Thyroid gland (tissue), 4 donors: Measurements from ENCODE around the gene C20orf144.

Source experiments
- POLR2A ChIP-seq, 2 donors: fragments of 450-650 bp; IDR thresholded peaks; one replicate each; pipeline ENCODE4 v1.6.1; 2017; ENCODE audit warnings: antibody characterized with exemption in 2 of 2, mild to moderate bottlenecking in 2 of 2, moderate library complexity in 1 of 2
- TF ChIP-seq, protein P1 (sequence below), 6 experiments: fragments of 200-600 bp in 3 of 6; fragments of 450-650 bp in 3 of 6; sonication (generic) in 3 of 6; IDR thresholded peaks; one replicate each; pipeline ENCODE4 v1.5.1; 2016 to 2019; ENCODE audit warnings: antibody characterized with exemption in 6 of 6, mild to moderate bottlenecking in 2 of 6, inconsistent platforms in 1 of 6, moderate library complexity in 1 of 6

DNA sequence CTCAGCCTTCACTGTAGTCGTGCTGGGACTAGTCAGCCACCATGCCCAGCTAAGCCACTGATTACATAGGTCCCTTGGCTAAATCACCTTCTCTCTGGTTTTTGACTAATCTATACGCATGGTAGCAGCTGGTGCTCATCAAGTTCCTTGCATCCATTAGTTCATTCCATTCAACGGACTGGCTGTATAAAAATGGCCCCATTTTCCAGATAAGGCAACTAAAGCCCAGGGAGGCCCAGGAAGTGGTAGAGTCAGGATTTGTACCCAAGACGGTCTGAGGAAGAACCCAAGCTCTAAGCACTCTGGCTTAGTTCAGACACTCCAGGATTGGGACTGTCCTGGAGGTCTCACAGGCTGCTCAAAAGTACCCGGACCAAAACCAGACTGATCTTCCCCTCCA, 19.2 kb downstream of the C20orf144 start:
- TF ChIP-seq POLR2A (IDR thresholded peaks at IDR 0.05), result no peak
- TF ChIP-seq, protein P1, sequence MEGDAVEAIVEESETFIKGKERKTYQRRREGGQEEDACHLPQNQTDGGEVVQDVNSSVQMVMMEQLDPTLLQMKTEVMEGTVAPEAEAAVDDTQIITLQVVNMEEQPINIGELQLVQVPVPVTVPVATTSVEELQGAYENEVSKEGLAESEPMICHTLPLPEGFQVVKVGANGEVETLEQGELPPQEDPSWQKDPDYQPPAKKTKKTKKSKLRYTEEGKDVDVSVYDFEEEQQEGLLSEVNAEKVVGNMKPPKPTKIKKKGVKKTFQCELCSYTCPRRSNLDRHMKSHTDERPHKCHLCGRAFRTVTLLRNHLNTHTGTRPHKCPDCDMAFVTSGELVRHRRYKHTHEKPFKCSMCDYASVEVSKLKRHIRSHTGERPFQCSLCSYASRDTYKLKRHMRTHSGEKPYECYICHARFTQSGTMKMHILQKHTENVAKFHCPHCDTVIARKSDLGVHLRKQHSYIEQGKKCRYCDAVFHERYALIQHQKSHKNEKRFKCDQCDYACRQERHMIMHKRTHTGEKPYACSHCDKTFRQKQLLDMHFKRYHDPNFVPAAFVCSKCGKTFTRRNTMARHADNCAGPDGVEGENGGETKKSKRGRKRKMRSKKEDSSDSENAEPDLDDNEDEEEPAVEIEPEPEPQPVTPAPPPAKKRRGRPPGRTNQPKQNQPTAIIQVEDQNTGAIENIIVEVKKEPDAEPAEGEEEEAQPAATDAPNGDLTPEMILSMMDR (IDR thresholded peaks at IDR 0.05), result no peak
